IMR-90 (cell line): ENCODE results near the gene TP53BP1. TPM values are rescaled to one million over a fixed set of nuclear protein-coding genes. Genes with fewer than 3 reads are reported as not detected.

Source experiments
- ATAC-seq: fragments of 200-7000 bp; cut with Tn5 transposase; 2 replicates; pipeline ENCODE4 v1.9.1; 2020; ENCODE audit warnings: low read depth, mild to moderate bottlenecking, moderate library complexity
- BruUV-seq: library from RNA; stranded (reverse); fragments of 400-500 nt; replicated peaks from 2 replicates; lab custom pipeline; 2021; lab: Mats Ljungman, UMichigan
- CTCF ChIA-PET: fragments of 300-600 bp; formaldehyde crosslinking; extraction: SDS; loops from one replicate; lab custom pipeline; 2021; ENCODE audit warnings: antibody characterized with exemption; lab: Yijun Ruan, JAX
- POLR2A ChIA-PET: fragments of 300-600 bp; sonication (Branson Sonifier 250); formaldehyde crosslinking; loops from one replicate; lab custom pipeline; 2022; ENCODE audit warnings: antibody characterized with exemption; ENCODE audit not compliant: unreplicated experiment; lab: Charles Lee
- DNase-seq: peaks from one replicate; pipeline ENCODE4 v3.0.0; 2013
- H2AFZ ChIP-seq: replicated peaks from 2 replicates; pipeline ENCODE3; 2013; ENCODE audit warnings: low read length, mild to moderate bottlenecking; ENCODE audit not compliant: poor library complexity
- H2AK5ac ChIP-seq: 2 replicates; pipeline ENCODE4 v1.6.1; 2013; ENCODE audit warnings: low read depth, low read length, inconsistent platforms
- H2AK9ac ChIP-seq: replicated peaks from 2 replicates; pipeline ENCODE3; 2013; ENCODE audit warnings: mild to moderate bottlenecking, low read depth, low read length, moderate library complexity; ENCODE audit not compliant: poor library complexity
- H2BK120ac ChIP-seq: 2 replicates; pipeline ENCODE4 v1.6.1; 2013; ENCODE audit warnings: low read depth, low read length, inconsistent platforms
- H2BK15ac ChIP-seq: 3 replicates; pipeline ENCODE4 v1.6.1; 2013; ENCODE audit warnings: low read depth, low read length, inconsistent platforms
- H2BK20ac ChIP-seq: 2 replicates; pipeline ENCODE4 v1.6.1; 2013; ENCODE audit warnings: low read depth, mild to moderate bottlenecking, inconsistent platforms, low read length, moderate library complexity
- H2BK5ac ChIP-seq: 2 replicates; pipeline ENCODE4 v1.6.1; 2013; ENCODE audit warnings: mild to moderate bottlenecking, low read depth, low read length, inconsistent platforms; ENCODE audit not compliant: poor library complexity, severe bottlenecking
- H3K14ac ChIP-seq: replicated peaks from 2 replicates; pipeline ENCODE4 v1.6.1; 2013; ENCODE audit warnings: low read depth, low read length, inconsistent platforms
- H3K18ac ChIP-seq: 2 replicates; pipeline ENCODE4 v1.6.1; 2013; ENCODE audit warnings: low read depth, low read length, control low read depth
- H3K23ac ChIP-seq: 2 replicates; pipeline ENCODE4 v1.6.1; 2013; ENCODE audit warnings: low read depth, low read length, inconsistent platforms
- H3K27ac ChIP-seq: 2 replicates; pipeline ENCODE4 v1.5.1; 2013; ENCODE audit warnings: mild to moderate bottlenecking, control low read depth, low read length; ENCODE audit not compliant: insufficient read depth
- H3K27me3 ChIP-seq: 2 replicates; pipeline ENCODE4 v1.6.1; 2013; ENCODE audit warnings: low read length; ENCODE audit not compliant: control insufficient read depth, insufficient read depth
- H3K36me3 ChIP-seq: 2 replicates; pipeline ENCODE4 v1.6.1; 2013; ENCODE audit warnings: low read length, mixed read lengths; ENCODE audit not compliant: control insufficient read depth, insufficient read depth
- H3K4ac ChIP-seq: 2 replicates; pipeline ENCODE4 v1.6.1; 2013; ENCODE audit warnings: low read depth, low read length, inconsistent platforms
- H3K4me1 ChIP-seq: 2 replicates; pipeline ENCODE4 v1.6.1; 2013; ENCODE audit warnings: low read length, mixed read lengths; ENCODE audit not compliant: control insufficient read depth, insufficient read depth
- H3K4me2 ChIP-seq: 2 replicates; pipeline ENCODE4 v1.6.1; 2013; ENCODE audit warnings: low read depth, mild to moderate bottlenecking, control low read depth, low read length, moderate library complexity
- H3K4me3 ChIP-seq: 2 replicates; pipeline ENCODE4 v1.5.1; 2013; ENCODE audit warnings: low read depth, mild to moderate bottlenecking, control low read depth, low read length, moderate library complexity; ENCODE audit not compliant: insufficient read depth
- H3K56ac ChIP-seq: 2 replicates; pipeline ENCODE4 v1.6.1; 2013; ENCODE audit warnings: low read length, inconsistent platforms; ENCODE audit not compliant: insufficient read depth; ENCODE audit errors: extremely low read depth
- H3K79me1 ChIP-seq, 2 experiments: 2 replicates each; pipeline ENCODE4 v1.6.1; 2013; ENCODE audit warnings: low read length in 2 of 2, inconsistent platforms in 1 of 2, low read depth in 1 of 2
- H3K9ac ChIP-seq: 2 replicates; pipeline ENCODE4 v1.6.1; 2013; ENCODE audit warnings: low read depth, low read length, control low read depth
- H3K9me1 ChIP-seq: 2 replicates; pipeline ENCODE4 v1.6.1; 2013; ENCODE audit warnings: low read length, inconsistent platforms; ENCODE audit not compliant: insufficient read depth
- H3K9me3 ChIP-seq: 2 replicates; pipeline ENCODE4 v1.6.1; 2013; ENCODE audit warnings: low read length; ENCODE audit not compliant: control insufficient read depth, insufficient read depth
- H4K20me1 ChIP-seq: 2 replicates; pipeline ENCODE4 v1.6.1; 2013; ENCODE audit warnings: low read length, inconsistent platforms; ENCODE audit not compliant: insufficient read depth
- H4K5ac ChIP-seq: 2 replicates; pipeline ENCODE4 v1.6.1; 2013; ENCODE audit warnings: mild to moderate bottlenecking, low read depth, low read length, control low read depth
- H4K8ac ChIP-seq, 2 experiments: 2 replicates each; pipeline ENCODE4 v1.6.1; 2013; ENCODE audit warnings: low read depth in 2 of 2, low read length in 2 of 2, control low read depth in 1 of 2, inconsistent platforms in 1 of 2
- H4K91ac ChIP-seq: 2 replicates; pipeline ENCODE4 v1.6.1; 2013; ENCODE audit warnings: low read depth, low read length, inconsistent platforms; ENCODE audit not compliant: insufficient read depth
- CEBPB ChIP-seq: IDR thresholded peaks from 2 replicates; pipeline ENCODE4 v1.6.1; 2012; ENCODE audit warnings: low read depth, low read length, improper control_type of control experiment
- POLR2A ChIP-seq: IDR thresholded peaks from 2 replicates; pipeline ENCODE4 v1.6.1; 2012; ENCODE audit warnings: mild to moderate bottlenecking, low read depth, low read length
- SMC3 ChIP-seq: fragments of 150-350 bp; IDR thresholded peaks from 2 replicates; pipeline ENCODE4 v1.6.1; 2016; ENCODE audit warnings: low read depth, mild to moderate bottlenecking, antibody characterized with exemption, low read length, moderate library complexity
- WGBS, 2 experiments: methylation state at CpG; one replicate each; pipeline versions ENCODE4 v1.1.5 to v1.1.7; 2013; ENCODE audit warnings: missing lambda C conversion rate in 2 of 2; ENCODE audit not compliant: insufficient read length in 1 of 2; ENCODE audit errors: extremely low coverage in 2 of 2; 5-methylcytosine and 5-hydroxymethylcytosine counted together
- dilution Hi-C: fragments of 300-500 bp; cut with HindIII; formaldehyde crosslinking; loops from one replicate; pipeline ENCODE4 v1.14.3; 2018; ENCODE audit warnings: low sequenced_read_pairs; ENCODE audit not compliant: unreplicated experiment
- in situ Hi-C: fragments of 300-500 bp; cut with MboI; formaldehyde crosslinking; loops from 3 replicates; pipeline ENCODE4 v1.14.3; 2019; ENCODE audit warnings: low sequenced_read_pairs, inconsistent platforms, mixed read lengths
- intact Hi-C: fragments of 100-400 bp; cut with micrococcal nuclease; formaldehyde crosslinking; loops from 2 replicates; pipeline ENCODE4 v1.10.0; 2022
- polyA plus RNA-seq, 3 experiments: library from polyadenylated mRNA; depleted of rRNA; stranded (reverse); fragments of >200 nt; gene quantifications; 2 replicates each; pipeline ENCODE4 v1.2.3, GENCODE V29; 2012; ENCODE audit warnings: low replicate concordance in 1 of 3
- total RNA-seq: library from RNA; depleted of rRNA; stranded (reverse); fragments of >200 nt; gene quantifications from 2 replicates; pipeline ENCODE4 v1.2.3, GENCODE V29; 2012

The TP53BP1 gene
- total and polyA plus RNA-seq, 2 of the 4 experiments (the other 2 are of a cell fraction): 36.3 to 64.5 TPM

- Histone ChIP-seq H3K4ac (peak overlapping the region; percentile 85; the same call in 1 of the 2 replicates), H3K27ac (peak overlapping the region; percentile 95; the same call in 1 of the 2 replicates), H3K14ac (peak overlapping the region; percentile 79), H2AK9ac (no peak overlapping the region), H4K20me1 (peaks cover 4% of the 10 kb centered on the region; the same call in 1 of the 2 replicates), H3K9ac (peak overlapping the region; percentile 90), H3K79me1 (peaks cover 20 to 40% of the 10 kb centered on the region in 2 experiments), H4K91ac (no peak overlapping the region), H4K8ac (peak overlapping the region; percentile 21 to 94; a peak in 3 of 4 replicates), H2BK20ac (no peak overlapping the region; the same call in 1 of the 2 replicates), H2BK15ac (no peak overlapping the region), H4K5ac (peak overlapping the region; percentile 41; the same call in 1 of the 2 replicates), H3K9me3 (no peaks in the 10 kb centered on the region), H3K18ac (peak overlapping the region; percentile 12; the same call in 1 of the 2 replicates), H3K27me3 (no peaks in the 10 kb centered on the region), H3K4me1 (peaks cover 3% of the 10 kb centered on the region; the same call in 1 of the 2 replicates), H3K56ac (peak overlapping the region; percentile 13; the same call in 1 of the 2 replicates), H3K4me2 (peak overlapping the region; percentile 100), H3K36me3 (peaks cover 15% of the 10 kb centered on the region), H2BK120ac (no peak overlapping the region), H2AK5ac (no peak overlapping the region), H3K23ac (peak overlapping the region; percentile 44; the same call in 1 of the 2 replicates), H2AFZ (peak overlapping the region; percentile 99), H2BK5ac (peak overlapping the region; percentile 89), H3K9me1 (peaks cover 2% of the 10 kb centered on the region; the same call in 1 of the 2 replicates), H3K4me3 (peak overlapping the region; percentile 91)
- TF ChIP-seq SMC3 (no peak), POLR2A (no peak), CEBPB (no peak)
- in situ Hi-C loops: no loop called here
- dilution Hi-C loops: no loop called here
- BruUV-seq: TSS peak; percentile 19
- 0% methylated on average over 1 of the region's 7 CpGs; no CpG with 5 or more reads in 1 of the 2 experiments for WGBS, 2 experiments
- ChIA-PET POLR2A (no interaction called here), CTCF (interaction anchor here (2.3 kb wide), 1 partner anchor 22 kb away, joined by 8 read pairs; no protein-coding TSS in a partner anchor)
- intact Hi-C loops: loop anchor here (2.0 kb wide), 1 partner anchor 25 kb away; the partner anchor contains the start of gene MAP1A
- ATAC-seq (0 out of 2 replicates have a peak, but pooled peaks have one; percentile 2), DNase-seq (no peak)
These were observed 690 bp downstream of the TP53BP1 start for GRCh38 chr15:43492266-43492665.
